GM19463 (cell line): Measurements from ENCODE around the gene NTM.

Source experiments
- ATAC-seq: cut with Tn5 transposase; IDR thresholded peaks from one replicate; pipeline ENCODE4 v1.9.1; 2021; ENCODE audit warnings: mild to moderate bottlenecking, moderate library complexity; ENCODE audit not compliant: unreplicated experiment

The NTM gene

GRCh38 chr11:132114743-132115142, 744.3 kb downstream of the NTM start:
- ATAC-seq = no peak

DNA sequence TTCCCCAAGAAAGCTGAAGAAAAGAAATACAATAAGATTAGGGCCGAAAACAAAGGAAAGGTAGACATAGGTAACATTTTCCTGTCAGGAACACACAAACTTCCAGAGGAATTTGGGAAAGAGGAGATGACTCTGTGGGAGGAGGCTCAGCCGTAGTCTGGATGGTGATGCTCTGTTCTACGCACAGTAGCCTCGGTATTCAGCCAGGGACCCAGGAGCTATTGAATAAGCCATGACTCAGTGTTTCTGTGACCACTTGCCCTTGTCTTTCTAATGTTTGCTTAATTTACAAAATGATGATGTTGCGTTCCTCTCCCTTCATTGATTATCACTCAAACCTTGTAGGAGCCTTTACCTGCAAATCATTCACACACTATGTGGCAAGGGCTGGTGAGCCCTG, 745.0 kb downstream of the NTM start:
- ATAC-seq = no peak

- ATAC-seq = no peak
Measured at GRCh38 chr11:132116516-132116915, 746.1 kb downstream of the NTM start.

GRCh38 chr11:132118661-132119060, 748.2 kb downstream of the NTM start:
- no peak for ATAC-seq

GRCh38 chr11:132119573-132119972, 749.2 kb downstream of the NTM start:
- no peak for ATAC-seq

DNA sequence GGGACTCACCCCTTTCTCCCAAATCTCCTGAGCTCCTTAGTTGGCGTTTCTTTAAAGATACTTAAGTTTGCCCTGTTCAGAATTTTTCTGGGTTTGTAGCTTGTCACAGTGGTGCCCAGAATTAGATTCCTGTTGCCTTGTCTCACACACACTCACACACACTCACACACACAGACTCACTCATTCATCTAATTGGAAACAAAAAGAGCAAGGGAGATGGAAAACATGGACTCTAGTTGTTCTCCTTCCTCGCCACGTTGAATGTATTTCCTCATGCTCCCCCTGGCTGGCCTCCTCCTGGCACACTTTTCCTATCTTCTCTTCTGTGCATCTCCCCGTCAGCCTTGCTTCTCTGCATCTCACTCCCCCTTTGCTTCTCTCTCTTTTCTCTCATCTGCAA, 752.3 kb downstream of the NTM start:
- ATAC-seq = no peak

- ATAC-seq = no peak
Measured at GRCh38 chr11:132123449-132123848, 753.0 kb downstream of the NTM start.

- no peak for ATAC-seq
Measured at GRCh38 chr11:132123854-132124835, 753.7 kb downstream of the NTM start.

GRCh38 chr11:132125988-132126871, 755.8 kb downstream of the NTM start:
- peak; percentile 53 for ATAC-seq

GRCh38 chr11:132126973-132127899, 756.8 kb downstream of the NTM start:
- ATAC-seq = no peak

- ATAC-seq = no peak
Measured at GRCh38 chr11:132127900-132128288, 757.5 kb downstream of the NTM start.

DNA sequence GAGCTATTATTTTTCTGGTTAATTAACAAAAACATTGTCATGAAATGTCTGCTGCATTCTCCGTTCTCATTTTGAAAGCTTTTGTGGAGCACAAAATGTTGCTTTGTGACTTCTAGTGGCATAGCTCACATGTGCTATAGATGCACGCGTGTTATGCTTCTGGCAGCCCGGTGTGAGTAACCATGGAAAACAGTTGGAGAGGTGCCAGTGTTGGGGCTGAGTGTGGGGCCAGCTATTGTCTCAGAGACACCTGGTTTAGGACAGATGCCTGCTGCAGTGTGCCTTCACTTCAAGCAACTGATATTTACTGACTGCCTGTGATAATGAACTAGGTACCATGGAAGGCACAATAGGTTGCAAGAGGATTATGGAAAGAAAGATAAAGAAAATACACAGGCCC, 760.6 kb downstream of the NTM start:
- no peak for ATAC-seq

DNA sequence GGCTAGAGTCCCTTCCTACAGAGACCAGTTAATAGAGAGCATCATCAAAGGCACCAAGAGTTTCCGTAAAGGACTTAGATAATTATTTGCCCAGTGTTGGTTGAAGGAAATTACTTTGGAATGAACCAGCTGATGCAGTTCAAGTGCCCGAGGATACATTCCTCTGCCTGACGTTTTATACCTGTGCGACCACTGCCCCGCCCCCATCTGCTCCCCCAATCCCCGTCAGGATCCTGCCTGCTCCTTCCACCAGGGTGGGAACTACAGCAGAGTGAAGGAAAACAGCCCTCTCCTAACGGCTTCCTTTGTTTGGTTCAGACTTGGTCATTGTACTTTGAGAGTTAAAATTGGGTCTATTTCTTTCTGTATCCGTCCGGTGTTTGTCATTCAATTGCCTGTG, 761.5 kb downstream of the NTM start:
- ATAC-seq = no peak

DNA sequence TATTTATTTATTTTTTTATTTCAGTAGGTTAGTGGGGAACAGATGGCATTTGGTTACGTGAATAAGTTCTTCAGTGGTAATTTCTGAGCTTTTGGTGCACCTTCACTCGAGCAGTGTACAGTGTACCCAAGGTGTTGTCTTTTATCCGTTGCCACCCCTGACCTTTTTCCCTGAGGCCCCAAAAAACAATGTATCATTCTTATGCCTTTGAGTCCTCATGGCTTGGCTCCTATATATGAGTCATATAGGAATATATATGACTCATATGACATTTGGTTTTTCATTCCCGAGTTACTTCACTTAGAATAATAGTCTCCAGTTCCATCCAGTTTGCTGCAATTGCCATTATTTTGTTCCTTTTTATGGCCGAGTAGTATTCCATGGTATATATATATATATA, 763.9 kb downstream of the NTM start:
- ATAC-seq = no peak

DNA sequence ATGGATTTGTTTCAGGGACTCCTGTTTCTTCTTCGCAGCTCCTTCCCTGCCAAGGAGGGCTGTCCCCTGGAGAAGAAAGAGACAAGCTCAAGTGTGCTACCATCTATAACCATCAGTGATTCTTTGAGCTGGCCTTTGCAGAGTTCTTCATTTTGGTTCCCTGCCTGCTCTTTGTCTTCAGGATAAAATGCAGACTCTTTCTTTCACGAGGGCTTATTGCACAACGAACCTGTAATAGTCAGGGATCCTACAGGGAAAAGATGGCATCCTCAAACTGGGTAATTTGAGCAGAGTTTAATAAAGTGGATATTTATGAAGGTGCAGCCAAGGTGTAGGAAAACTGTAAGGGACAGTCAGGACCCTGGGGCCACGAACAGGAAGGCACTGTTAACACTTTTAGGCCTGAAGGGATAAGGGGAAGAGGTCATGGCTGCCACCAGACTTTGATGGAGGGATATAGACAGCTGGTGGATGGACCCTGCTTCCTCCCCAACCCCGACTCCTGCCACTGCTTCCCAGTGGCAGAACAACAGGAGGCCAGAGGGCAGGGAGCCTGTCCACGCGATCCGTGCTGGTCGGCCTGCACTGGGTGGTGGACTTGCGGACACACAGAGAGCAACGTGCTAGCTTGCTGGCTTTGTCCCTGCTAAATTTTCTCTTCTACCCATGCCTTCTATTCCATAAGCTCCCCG, 767.0 kb downstream of the NTM start:
- ATAC-seq = no peak

GRCh38 chr11:132137981-132138313, 767.5 kb downstream of the NTM start:
- no peak for ATAC-seq

DNA sequence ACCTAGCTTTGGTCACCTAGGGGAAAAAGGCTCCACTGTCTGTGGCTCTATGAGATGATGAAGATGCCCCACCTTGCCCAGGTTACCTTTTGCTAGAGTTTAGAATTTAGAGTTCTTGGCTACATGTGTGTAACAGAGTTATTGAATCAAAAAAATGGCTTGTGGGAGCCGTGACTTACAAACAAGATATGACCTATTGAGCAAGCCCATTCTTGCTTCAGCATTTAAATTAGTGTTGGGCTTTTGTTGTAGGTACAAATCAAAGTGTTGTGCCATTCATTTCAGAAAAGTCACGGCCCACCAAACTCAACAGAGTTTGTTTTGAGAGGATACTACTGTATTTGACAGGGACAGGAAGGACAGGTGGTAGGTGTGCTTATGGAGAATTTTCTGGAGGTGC, 768.8 kb downstream of the NTM start:
- ATAC-seq = no peak

GRCh38 chr11:132140056-132140455, 769.6 kb downstream of the NTM start:
- no peak for ATAC-seq

GRCh38 chr11:132142121-132142520, 771.7 kb downstream of the NTM start:
- no peak for ATAC-seq

GRCh38 chr11:132142554-132142953, 772.1 kb downstream of the NTM start:
- no peak for ATAC-seq
